HG02884 (cell line): ENCODE measurements around the gene IL21.
A peak's percentile ranks its signal among the peaks of the same experiment; 100 is the strongest.
"Not testable (repeated sequence)": the region's sequence is repeated elsewhere in the genome, so short reads cannot be mapped to it uniquely, and the experiment has no call there.

ENCODE experiments used
- ATAC-seq: cut with Tn5 transposase; IDR thresholded peaks from one replicate; pipeline ENCODE4 v1.9.1; 2021; ENCODE audit warnings: mild to moderate bottlenecking, moderate library complexity; ENCODE audit not compliant: unreplicated experiment

The IL21 gene

DNA sequence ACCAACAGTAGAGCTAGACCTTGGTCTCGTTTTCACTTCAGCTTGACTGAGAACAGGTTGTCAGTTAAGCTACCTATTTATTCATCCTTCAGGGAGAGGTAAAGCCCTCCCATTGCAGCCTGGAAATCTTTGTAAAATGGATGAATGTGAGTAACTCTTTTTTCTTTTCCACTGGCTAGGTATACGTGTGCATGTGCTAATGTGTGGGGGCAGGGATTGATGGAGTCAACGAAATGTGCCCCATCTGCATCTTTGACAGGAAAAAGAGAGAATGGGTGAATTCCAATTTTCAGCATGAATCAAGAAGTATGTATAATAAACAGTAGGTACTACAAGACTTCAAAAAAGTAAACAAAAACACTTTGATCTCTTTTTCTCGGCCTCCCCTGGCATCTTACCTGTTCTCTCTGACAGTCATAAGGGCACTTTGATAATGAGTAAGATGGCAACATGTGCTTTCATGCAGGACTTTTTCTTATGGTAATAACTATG is at the start of gene IL21:
IL21 (minus strand) TSS at position 51 of the 492 bp plus-strand sequence. CDS start 55 bp downstream, outside the sequence.
- no peak for ATAC-seq

DNA sequence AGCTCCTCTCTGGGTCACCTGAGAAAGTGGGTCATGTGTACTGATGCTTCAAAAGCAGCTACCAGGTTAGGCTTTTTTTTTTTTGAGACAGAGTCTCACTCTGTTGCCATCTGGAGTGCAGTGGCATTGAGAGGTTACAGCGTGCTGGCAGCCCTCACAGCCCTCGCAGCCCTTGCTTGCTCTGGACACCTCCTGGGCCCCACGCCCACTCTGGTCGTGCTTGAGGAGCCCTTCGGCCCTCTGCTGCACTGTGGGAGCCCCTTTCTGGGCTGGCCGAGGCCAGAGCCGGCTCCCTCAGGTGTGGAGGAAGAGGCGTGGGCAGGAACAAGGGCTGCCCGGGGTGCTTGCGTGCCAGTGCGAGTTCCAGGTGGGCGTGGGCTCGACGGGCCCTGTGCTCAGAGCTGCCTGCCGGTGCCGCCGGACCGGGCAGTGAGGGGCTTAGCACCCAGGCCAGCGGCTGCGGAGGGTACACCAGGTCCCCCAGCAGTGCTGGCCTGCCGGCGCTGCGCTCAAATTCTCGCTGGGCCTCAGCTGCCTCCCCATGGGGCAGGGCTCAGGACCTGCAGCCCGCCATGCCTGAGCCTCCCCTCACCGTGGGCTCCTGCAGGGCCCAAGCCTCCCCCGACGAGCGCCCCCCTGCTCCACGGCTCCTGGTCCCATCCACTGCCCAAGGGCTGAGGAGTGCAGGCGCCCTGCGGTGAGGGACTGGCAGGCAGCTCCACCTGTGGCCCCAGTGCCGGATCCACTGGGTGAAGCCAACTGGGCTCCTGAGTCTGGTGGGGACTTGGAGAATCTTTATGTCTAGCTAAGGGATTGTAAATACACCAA is 49.3 kb upstream of the IL21 start:
- ATAC-seq, result no peak

DNA sequence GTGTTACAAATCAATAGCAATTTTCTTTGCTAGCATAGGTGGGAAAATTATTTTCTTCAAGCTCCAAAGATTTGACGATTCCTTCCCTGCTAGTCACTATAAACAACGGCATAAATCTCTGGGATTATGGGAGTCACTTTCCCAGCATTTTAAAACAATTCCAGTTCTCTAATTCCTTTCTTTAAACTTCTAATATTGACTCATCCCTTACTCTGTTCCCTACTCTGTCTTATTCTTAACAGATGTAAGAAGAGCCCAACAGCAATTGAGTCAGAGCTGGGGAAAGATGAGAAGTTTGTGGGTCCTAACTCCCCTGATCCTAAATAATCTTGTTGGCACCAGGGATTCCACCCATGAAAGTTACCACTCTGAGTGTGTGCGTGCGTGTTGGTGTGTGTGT is 47.4 kb upstream of the IL21 start:
- ATAC-seq, result no peak

DNA sequence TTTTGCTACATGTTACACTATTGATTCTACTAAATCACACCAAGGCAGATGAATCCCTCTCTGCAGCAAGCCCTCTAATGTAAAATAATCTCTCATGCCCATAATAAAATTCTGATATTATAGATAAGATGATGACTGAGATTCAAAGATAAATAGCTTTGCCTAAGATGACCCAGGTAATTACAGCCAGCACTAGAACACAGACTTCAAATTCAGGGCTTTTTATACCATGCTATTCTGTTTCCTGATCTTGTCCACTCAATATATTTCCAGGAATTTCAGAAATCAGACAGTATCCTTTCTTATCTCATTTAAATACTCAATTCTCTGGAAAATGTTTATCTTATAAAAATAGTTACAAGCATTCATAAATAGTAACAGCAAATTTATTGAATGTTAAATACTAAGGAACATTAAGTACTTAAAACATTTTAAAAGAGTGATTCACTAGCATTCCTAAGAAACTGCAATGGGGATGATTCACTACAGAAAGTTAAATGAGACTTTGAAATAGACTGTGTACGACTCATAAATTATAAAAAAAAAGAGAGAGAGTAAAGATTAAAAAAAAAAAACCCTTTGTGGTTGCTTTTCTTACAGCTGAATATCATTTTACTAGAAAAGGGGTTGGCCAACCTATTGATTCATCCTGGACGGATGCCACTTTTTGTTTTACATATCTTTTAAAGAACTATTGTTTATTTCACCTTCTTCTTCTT is 45.8 kb upstream of the IL21 start:
- no peak for ATAC-seq

DNA sequence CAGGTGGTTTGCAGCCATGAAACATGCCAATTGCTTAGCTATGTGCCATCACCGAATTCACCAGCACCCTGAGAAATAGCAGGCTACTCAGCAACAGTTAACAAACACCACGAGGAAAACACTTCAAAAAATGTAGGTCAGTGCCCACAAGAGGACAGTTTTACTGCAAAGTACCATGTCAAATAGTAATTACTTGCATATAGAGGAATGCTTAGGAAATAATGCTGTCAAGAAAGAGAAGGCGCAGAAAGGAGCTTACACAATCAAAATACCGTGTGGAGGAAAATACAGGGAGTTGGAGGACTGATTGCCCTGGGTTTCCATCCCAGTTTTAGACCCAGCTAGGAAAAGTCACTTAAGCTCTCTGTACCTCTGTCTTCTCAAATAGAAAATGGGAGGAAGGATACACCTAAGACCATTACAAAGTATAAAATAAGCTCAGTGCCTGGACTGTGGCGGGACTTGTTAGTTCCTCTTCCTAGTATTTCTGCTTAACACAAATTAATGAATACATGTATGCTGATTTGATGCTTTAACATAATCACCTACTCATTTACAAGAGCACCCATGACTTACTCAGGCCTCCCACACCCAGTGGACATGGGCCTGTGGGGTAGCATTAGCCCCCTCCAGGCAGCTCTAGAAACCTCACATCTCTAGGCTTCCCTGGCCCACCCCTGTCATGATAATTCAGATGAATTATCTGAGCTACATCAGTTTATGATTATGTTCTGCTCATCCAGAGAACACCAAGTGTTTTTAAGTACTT is 44.5 kb upstream of the IL21 start:
- ATAC-seq, result no peak

DNA sequence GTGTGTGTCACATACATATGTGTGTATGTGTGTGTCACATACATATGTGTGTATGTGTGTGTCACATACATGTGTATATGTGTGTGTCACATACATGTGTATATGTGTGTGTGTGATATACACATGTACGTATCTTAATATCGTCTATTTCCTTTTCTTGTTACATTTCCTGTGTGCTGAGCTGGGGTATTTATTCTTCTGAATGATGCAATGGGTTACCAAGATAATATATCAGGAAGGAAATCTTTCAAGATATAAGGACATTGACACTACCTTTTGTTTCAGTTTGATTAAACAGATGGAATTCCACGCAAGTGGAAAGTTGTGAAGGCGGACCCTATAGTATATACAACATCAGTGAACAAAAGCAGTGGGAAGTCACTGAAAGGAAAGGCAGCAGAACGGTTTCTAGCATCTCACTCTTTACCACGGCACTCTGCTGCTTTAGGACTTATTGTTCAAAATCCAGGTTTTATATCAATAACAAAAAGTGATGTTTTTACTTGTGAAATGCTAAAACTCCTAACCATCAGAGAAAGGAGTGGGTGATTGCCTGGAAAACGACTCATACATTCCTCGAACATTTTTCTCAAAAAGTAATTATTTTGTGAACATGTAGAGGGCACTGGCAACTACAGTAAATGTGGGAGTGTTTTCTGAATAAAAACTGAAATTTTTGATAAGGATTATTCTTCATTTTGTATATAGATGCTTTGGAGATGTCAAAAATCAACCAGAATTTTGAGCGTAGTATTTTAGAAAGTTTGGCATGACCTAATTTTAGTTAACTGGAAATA is 43.1 kb upstream of the IL21 start:
- ATAC-seq, result no peak

DNA sequence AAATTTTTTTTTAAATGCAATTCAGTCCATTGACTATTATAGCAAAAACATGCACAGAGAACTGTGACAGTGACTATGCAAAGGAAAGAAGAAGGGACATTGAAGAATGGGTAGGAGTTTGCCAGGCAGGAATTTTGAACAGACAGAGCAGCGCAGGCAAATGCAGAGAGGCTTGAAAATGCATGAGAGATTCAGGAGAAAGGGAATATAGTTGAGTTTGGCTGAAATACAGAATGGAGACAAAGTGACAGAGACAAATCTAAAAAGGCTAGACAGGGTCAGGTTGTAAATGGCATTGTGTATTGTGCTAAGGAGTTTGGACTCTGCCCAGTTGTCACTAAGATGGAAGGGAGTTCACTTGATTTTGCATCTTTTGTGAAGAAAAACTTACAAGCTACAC is 42.4 kb upstream of the IL21 start:
- no peak for ATAC-seq

DNA sequence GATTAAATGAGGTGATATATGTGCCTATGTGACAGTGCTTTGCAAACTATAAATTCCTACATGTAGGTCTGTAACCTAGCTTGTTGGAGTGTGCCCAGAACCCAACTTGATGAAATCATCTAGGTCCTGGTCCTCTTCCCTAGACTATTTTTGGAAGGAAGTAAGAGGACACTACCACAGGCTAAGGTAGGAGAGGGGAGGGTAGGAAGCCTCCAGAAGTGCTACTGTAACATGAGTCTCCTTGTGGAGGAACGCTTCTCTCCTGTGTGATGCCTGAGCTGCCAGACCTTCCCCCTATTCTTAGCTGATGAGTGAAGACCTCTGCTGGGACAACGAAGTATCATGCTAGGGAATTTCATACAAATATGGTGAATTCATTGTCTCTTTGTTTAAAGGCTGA is 41.8 kb upstream of the IL21 start:
- no peak for ATAC-seq

DNA sequence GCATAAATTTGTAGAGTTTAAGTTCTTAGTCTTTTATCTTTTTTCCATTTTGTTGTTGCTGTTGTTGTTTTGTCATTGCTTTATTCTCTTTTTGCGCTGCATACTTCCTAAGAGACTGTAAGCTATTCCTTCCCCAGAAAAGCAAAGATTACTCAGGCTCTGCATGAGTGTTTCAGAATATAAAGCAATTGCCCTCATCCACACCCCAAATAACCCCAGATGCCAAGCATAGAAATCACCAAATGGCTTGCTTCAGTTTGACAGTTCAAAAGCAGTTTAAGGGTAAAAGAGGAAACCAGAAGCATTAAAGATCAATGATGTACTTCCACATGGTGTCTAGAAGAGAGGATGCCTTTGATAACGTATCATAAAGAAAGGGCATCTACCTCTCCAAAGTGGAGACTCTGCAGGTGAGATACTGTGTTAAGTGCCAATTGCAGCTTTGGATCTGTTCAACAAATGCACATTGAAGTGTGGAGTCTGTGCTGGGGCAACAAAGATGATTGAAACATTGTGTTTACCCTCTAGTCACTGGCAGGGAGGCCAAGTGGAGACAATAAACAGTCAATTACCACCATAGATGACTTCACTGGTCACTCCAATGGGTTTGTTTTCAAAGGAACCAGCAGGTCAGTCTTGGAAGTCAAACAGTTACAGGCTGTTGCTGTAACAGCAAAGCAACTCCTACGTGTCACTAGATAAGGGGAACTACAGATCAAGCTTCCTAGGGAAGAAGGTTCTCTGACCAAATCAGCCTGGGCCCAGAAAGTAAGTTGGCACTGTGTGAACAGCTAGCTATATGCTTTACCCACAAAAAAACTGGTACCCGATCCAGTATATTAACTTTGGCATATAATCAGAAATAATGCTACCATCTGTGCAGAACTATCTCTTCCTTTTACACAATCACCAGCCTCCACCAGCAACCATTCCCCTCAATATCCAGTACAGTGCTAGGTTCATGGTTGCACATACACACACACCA is 40.6 kb upstream of the IL21 start:
- no peak for ATAC-seq

DNA sequence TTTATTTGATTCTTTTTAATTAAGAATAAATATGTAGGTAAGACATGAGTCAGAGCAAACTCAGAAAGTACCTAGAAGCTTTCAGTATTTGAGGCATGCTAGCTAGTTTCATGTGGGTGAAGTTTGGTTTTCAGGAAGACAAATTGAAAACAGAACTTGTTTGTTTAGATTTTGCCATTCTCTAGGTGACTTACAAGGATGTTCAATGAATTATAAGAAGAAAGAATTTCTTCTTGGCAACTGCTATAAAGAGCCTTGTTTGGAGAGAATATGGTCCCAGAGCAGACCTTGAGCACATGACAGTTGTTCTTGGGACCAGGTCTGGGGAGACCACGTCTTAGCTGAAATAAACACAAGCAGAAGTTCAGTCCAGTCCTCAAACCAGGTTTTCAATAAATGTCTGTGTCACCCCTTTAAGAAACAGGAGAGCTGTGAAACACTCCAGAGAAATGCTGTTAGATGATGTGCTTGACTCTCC is 38.0 kb upstream of the IL21 start:
- peak; percentile 93 for ATAC-seq

DNA sequence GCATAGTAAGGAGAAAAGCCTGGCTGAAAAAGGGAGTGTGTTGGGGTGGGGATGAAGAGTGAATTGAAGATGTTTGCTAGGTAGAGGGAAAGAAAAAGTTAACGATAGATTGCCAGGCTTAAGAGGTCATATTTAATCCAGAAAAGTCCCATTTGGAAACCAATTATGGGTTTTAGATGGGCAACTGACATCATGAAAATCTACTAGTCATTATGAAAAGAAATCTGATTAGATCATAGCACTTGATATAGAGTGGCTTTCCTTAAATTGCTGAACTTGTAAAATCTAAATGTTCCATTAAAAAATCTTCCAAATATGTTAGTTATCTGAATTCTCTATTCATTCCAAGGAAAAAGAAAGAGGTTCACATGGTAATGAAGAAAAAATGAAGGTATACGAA is 37.5 kb upstream of the IL21 start:
- no peak for ATAC-seq

DNA sequence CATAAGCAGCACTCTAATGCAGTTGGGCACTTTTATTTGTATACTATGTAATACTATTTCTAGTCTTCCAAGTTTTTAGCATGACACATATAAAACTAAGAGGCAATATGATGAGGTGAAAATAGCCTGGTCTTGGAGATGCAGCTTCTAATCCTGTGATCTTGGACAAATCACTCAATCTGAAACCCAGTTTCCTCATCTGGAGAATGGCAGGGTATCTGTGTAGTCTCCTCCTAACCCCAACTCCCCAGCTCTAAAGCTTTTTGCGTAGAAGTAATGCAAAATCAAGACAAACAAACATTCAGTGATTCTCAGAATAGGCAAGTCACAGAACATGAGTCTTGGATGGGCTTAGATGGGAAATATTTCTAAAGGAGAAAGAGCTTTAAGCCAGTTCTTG is 36.7 kb upstream of the IL21 start:
- ATAC-seq, result no peak

DNA sequence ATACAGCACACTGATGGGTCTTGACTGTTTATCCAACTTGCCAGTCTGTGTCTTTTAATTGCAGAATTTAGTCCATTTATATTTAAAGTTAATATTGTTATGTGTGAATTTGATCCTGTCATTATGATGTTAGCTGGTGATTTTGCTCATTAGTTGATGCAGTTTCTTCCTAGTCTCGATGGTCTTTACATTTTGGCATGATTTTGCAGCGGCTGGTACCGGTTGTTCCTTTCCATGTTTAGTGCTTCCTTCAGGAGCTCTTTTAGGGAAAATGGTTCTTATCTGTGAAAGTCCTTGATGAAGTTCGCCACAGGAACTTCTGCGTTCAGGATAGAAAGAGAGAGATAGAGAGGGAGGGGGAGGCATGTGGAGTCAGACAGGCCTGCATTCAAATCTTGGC is 35.7 kb upstream of the IL21 start:
- not testable (repeated sequence) for ATAC-seq

DNA sequence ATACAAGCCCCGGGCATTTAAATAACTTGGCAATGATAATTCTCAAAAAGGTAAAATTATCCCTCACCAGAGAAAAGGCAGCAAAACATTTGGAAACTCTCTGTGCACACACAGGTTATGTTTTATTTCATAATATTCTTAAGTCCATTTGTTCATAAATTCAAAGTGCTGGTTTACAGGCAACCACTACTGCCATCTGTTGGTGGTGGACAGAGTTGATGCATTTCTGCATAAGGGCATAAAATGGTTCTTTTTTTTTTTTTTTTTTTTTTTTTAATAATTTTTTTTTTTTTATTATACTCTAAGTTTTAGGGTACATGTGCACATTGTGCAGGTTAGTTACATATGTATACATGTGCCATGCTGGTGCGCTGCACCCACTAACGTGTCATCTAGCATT is 31.5 kb upstream of the IL21 start:
- ATAC-seq, result no peak

DNA sequence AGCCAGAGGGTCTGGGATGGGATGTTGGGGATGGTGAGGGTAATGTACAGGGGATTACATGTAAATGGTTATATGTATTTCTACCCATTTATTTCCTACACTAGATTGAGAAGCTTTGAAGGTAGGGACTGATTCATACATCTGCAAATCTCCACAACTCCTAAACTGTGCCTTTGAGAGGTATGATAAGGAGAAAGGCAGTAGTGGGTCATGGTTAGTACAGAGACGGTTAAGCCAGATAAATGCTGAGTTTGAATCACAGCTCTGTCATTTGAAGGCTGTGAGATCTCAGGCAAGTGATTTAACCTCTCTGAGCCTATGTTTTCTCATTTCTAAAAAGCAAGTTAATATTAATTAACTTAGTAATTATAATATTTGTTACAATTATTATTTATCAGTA is 29.3 kb upstream of the IL21 start:
- ATAC-seq, result no peak

DNA sequence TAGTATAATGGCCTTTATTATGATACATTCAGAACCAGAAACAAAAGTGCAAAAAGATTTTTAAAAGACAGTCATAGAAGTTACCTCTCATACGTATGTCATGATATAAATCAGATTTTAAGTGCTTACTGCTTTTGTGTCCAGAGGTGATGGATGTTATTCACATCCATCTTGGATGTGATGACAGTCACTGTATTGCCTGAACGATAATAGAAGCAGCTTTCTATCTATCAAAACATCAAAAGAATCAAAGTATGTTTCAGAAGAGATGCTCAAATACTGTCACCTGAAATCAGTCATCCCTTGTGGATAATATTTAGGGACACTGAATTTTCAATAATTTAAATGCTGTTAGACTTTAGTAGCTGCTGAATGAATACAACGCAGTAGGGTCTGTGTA is 26.8 kb upstream of the IL21 start:
- ATAC-seq, result no peak

DNA sequence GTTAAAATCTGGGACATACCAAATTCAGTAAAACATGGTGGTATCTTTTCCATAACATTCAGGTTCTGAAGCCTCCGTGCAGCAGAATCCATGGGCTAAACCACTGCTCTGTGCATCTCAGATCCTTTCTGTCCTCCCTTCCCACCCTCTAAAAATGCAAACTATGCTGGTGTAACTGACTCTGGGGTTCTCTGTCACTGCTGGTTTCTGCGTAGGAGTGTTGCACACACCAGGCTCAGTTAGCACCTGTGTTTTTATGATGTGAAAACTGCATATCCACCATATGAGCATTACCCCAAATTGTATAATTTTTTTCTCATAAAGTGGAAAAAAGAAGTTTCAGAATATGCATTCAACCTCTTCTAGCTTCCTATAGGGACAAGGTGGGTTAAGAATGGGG is 22.4 kb upstream of the IL21 start:
- no peak for ATAC-seq

DNA sequence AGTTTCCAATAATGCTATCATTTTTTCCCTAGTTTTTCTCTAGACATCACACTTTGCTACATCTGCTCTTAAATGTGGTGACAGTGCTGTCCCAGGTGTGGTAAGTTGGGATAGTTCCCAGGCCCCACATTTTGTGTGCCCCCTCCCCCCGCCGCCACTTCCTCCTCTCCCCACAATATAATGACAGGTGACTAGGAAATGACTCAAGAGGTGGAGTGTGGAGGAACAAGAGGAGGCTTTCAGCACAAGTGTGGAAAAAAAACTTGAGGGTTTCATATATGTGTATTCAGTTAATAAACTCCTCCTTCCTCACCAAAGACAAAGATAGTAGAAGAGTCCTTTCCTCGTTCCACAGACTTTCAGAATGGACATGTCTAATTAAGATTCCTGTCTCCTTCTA is 18.3 kb upstream of the IL21 start:
- no peak for ATAC-seq

DNA sequence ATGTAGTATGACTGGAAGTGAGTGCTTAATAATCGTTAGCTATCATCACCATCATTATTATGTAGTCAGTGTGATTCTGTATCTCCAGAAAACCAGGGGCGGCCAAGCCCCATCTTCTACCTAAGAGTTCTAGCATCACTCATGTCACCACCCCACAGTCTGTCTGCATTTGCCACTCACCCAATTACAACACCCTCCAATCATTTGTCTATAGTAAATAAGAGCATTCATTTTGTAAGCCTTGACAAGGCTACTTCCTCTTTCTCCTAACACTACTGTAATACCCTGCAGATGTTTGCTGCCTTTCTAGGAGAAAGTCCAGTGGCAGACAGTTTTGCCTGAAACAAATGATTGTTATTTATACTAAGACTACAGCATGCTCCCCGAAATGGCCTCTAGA is 15.8 kb upstream of the IL21 start:
- peak; percentile 42 for ATAC-seq
